ENCODE measurements around the gene COL4A2.

- TF ChIP-seq, protein P1, sequence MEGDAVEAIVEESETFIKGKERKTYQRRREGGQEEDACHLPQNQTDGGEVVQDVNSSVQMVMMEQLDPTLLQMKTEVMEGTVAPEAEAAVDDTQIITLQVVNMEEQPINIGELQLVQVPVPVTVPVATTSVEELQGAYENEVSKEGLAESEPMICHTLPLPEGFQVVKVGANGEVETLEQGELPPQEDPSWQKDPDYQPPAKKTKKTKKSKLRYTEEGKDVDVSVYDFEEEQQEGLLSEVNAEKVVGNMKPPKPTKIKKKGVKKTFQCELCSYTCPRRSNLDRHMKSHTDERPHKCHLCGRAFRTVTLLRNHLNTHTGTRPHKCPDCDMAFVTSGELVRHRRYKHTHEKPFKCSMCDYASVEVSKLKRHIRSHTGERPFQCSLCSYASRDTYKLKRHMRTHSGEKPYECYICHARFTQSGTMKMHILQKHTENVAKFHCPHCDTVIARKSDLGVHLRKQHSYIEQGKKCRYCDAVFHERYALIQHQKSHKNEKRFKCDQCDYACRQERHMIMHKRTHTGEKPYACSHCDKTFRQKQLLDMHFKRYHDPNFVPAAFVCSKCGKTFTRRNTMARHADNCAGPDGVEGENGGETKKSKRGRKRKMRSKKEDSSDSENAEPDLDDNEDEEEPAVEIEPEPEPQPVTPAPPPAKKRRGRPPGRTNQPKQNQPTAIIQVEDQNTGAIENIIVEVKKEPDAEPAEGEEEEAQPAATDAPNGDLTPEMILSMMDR (IDR thresholded peaks at IDR 0.05): no peak
- no peak for TF ChIP-seq POLR2A (IDR thresholded peaks at IDR 0.05)
Measured at GRCh38 chr13:110316196-110316595, 9.1 kb downstream of the COL4A2 start.

Data from right lobe of liver (tissue), 4 donors.